ENCODE results near the gene TP63. TPM values are rescaled to one million over a fixed set of nuclear protein-coding genes. Genes with fewer than 3 reads are reported as not detected.
"Not testable (repeated sequence)": the region's sequence is repeated elsewhere in the genome, so short reads cannot be mapped to it uniquely, and the experiment has no call there.

The TP63 gene
- total RNA-seq, 4 donors from 2014 or later, result 302 to 485 (median 319) TPM

GRCh38 chr3:189588070-189588469 lies 43.1 kb upstream of the TP63 start:
- H3K27me3 ChIP-seq, result no peaks in the 10 kb centered on the region
- H3K4me3 ChIP-seq, result no peak overlapping the region
- H3K4me1 ChIP-seq, result peaks cover 34% of the 10 kb centered on the region
- DNase-seq (ENCODE audit: low spot score in 2 of 2), result no peak
- 15% methylated on average over 1 of the region's 1 CpG for WGBS
- TF ChIP-seq CTCF (IDR thresholded peaks at IDR 0.05) (no peak), POLR2A (IDR thresholded peaks at IDR 0.05) (no peak), EP300 (IDR thresholded peaks at IDR 0.05) (no peak), POLR2AphosphoS5 (IDR thresholded peaks at IDR 0.05) (no peak)
- no peaks in the 10 kb centered on the region for H3K36me3 ChIP-seq
- peak overlapping the region; percentile 5 for H3K27ac ChIP-seq
- peaks cover 3% of the 10 kb centered on the region for H3K9me3 ChIP-seq

DNA sequence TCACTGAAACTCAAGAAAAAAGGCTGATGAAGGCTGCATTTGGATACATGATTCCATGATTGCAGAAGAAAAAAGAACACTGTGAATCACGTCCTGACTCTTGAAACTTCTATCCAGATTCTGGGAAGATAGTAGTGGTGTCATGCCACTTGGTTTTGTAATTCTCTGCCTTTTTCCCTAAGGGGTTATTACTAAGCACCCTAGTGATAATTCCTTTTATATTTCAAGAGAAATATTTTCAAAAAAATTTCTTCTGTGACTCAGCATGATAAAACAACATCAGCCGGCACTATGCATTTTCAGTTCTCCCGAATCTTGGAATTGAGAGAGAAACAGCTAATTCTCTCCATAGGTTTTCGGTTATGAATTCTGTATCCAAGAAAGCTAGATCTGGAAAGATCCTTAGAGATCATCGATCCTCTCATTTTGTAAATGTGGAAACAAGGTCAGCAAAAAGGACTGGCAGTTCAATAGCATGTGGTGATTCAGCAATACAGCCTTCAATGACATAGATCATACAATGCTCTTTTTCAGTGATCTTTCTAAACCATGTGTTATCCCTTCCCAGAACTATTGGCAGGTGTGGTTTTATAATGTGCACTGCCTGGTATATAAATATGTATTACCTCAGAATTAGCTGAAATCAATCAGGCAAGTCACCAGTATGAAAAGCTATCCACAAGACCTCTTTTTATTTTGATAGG lies 42.6 kb upstream of the TP63 start:
- H3K36me3 ChIP-seq, result no peaks in the 10 kb centered on the region
- H3K4me3 ChIP-seq, result no peak overlapping the region
- H3K9me3 ChIP-seq, result peaks cover 3% of the 10 kb centered on the region
- DNase-seq (ENCODE audit: low spot score in 2 of 2), result no peak
- H3K27ac ChIP-seq, result peak overlapping the region; percentile 59
- TF ChIP-seq POLR2AphosphoS5 (IDR thresholded peaks at IDR 0.05) (no peak), EP300 (IDR thresholded peaks at IDR 0.05) (no peak), CTCF (IDR thresholded peaks at IDR 0.05) (no peak), POLR2A (IDR thresholded peaks at IDR 0.05) (no peak)
- WGBS, result 47% methylated on average over 5 of the region's 5 CpGs
- no peaks in the 10 kb centered on the region for H3K27me3 ChIP-seq
- peaks cover 28% of the 10 kb centered on the region for H3K4me1 ChIP-seq

DNA sequence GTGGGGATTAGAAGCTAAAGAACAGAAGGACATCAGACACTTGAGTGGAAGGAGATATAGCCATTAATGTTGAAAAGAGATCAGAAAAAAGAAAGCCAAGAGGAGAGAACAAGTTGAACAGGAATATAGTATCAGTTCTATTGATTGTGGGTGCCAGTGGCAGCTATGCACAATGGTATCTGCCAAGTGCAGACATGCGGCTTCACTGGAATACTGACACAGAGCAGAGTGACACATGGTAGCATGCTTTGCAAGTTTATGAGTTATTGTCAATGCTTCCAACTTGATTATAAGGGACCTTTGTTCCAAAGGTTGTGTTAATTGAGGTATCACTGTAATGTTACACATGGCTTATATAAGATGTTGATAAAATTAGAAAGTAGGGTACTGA lies 42.0 kb upstream of the TP63 start:
- TF ChIP-seq CTCF (IDR thresholded peaks at IDR 0.05) (no peak), POLR2AphosphoS5 (IDR thresholded peaks at IDR 0.05) (no peak), EP300 (IDR thresholded peaks at IDR 0.05) (no peak), POLR2A (IDR thresholded peaks at IDR 0.05) (no peak)

DNA sequence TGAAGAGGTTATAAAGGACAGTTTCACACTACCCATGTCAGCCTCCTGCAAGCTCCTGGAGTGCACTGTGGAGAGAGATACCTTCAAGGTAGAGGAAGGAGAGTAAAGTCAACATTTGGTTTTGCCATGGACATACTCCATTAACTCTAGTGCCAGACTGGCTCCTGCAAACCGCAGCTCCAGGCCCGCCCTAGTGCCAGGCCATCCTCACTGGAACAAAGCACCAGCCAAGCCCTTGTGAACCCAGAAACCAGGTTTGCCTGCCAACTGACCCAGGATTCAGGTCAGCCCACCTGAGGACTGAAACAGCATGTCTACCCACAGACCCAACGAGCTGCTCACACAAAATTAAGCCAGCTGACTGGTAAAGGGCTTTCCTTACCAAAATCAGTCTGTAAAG lies 41.0 kb upstream of the TP63 start:
- no peak for DNase-seq (ENCODE audit: low spot score in 2 of 2)
- H3K36me3 ChIP-seq, result no peaks in the 10 kb centered on the region
- peaks cover 15% of the 10 kb centered on the region for H3K4me1 ChIP-seq
- H3K9me3 ChIP-seq, result peaks cover 3% of the 10 kb centered on the region
- 94% methylated on average over 3 of the region's 3 CpGs for WGBS
- H3K4me3 ChIP-seq, result no peak overlapping the region
- TF ChIP-seq CTCF (IDR thresholded peaks at IDR 0.05) (no peak), EP300 (IDR thresholded peaks at IDR 0.05) (no peak), POLR2AphosphoS5 (IDR thresholded peaks at IDR 0.05) (no peak), POLR2A (IDR thresholded peaks at IDR 0.05) (no peak)
- no peaks in the 10 kb centered on the region for H3K27me3 ChIP-seq
- H3K27ac ChIP-seq, result no peak overlapping the region

More for the DNA sequence above, 42.0 kb upstream of the TP63 start:
- Histone ChIP-seq H3K9me3 (peaks cover 3% of the 10 kb centered on the region), H3K4me1 (peaks cover 23% of the 10 kb centered on the region), H3K36me3 (no peaks in the 10 kb centered on the region), H3K27ac (peak overlapping the region; percentile 59), H3K4me3 (no peak overlapping the region), H3K27me3 (no peaks in the 10 kb centered on the region)
- no peak for DNase-seq (ENCODE audit: low spot score in 2 of 2)
- 75% methylated on average over 1 of the region's 1 CpG for WGBS

- H3K27ac ChIP-seq, result no peak overlapping the region
- TF ChIP-seq EP300 (IDR thresholded peaks at IDR 0.05) (no peak), CTCF (IDR thresholded peaks at IDR 0.05) (no peak), POLR2A (IDR thresholded peaks at IDR 0.05) (no peak), POLR2AphosphoS5 (IDR thresholded peaks at IDR 0.05) (no peak)
- no peaks in the 10 kb centered on the region for H3K27me3 ChIP-seq
- no peaks in the 10 kb centered on the region for H3K36me3 ChIP-seq
- peaks cover 3% of the 10 kb centered on the region for H3K9me3 ChIP-seq
- no peak for DNase-seq (ENCODE audit: low spot score in 2 of 2)
- no peak overlapping the region for H3K4me3 ChIP-seq
- H3K4me1 ChIP-seq, result peaks cover 6% of the 10 kb centered on the region
Measured at GRCh38 chr3:189593581-189593980, 37.6 kb upstream of the TP63 start.

DNA sequence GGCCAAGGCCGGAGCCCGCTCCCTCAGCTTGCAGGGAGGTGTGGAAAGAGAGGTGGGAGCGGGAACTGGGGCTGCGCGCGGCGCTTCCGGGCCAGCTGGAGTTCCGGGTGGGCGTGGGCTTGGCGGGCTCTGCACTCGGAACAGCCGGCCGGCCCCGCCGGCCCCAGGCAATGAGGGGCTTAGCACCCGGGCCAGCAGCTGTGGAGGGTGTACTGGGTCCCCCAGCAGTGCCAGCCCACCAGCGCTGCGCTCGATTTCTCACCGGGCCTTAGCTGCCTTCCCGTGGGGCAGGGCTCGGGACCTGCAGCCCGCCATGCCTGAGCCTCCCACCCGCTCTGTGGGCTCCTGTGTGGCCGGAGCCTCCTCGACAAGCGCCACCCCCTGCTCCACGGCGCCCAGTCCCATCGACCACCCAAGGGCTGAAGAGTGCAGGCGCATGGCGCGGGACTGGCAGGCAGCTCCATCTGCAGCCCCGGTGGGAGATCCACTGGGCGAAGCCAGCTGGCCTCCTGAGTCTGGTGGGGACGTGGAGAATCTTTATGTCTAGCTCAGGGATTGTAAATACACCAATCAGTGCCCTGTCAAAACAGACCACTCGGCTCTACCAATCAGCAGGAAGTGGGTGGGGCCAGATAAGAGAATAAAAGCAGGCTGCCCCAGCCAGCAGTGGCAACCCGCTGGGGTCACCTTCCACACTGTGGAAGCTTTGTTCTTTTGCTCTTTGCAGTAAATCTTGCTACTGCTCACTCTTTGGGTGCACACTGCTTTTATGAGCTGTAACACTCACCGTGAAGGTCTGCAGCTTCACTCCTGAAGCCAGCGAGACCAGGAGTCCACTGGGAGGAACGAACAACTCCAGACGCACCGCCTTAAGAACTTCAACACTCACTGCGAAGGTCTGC lies 34.9 kb upstream of the TP63 start:
- H3K9me3 ChIP-seq; H3K4me1 ChIP-seq; H3K27ac ChIP-seq; H3K4me3 ChIP-seq; DNase-seq (ENCODE audit: low spot score in 2 of 2); H3K36me3 ChIP-seq; H3K27me3 ChIP-seq: not testable (repeated sequence)
- 93% methylated on average over 20 of the region's 45 CpGs for WGBS
